Activated CD8-positive, alpha-beta T cell treated with anti-CD3 and anti-CD28 coated beads for 36 hours (primary cell): ENCODE data around the gene NIPBL. TPM values are rescaled to one million over a fixed set of nuclear protein-coding genes. Genes with fewer than 3 reads are reported as not detected.
"Not testable (repeated sequence)": the region's sequence is repeated elsewhere in the genome, so short reads cannot be mapped to it uniquely, and the experiment has no call there.

Experiments used
- ATAC-seq: fragments of 200-7000 bp; cut with Tn5 transposase; one replicate; pipeline ENCODE4 v1.10.0; 2021; ENCODE audit warnings: mild to moderate bottlenecking, moderate library complexity
- CTCF ChIA-PET: fragments of 350-600 bp; sonication (Branson Sonifier 250); formaldehyde crosslinking; loops from one replicate; lab custom pipeline; 2021; ENCODE audit warnings: antibody characterized with exemption; lab: Charles Lee
- POLR2A ChIA-PET: fragments of 350-600 bp; sonication (Branson Sonifier 250); formaldehyde crosslinking; loops from one replicate; lab custom pipeline; 2021; ENCODE audit warnings: antibody characterized with exemption; lab: Charles Lee
- DNase-seq: peaks from one replicate; pipeline ENCODE4 v3.0.0-alpha.2; 2020
- H3K27ac Mint-ChIP-seq: one replicate; pipeline ENCODE4 v1.8.0; 2021; ENCODE audit warnings: mild to moderate bottlenecking, mixed read lengths
- H3K27me3 Mint-ChIP-seq: one replicate; pipeline ENCODE4 v1.8.0; 2021; ENCODE audit warnings: mixed read lengths
- H3K36me3 Mint-ChIP-seq: one replicate; pipeline ENCODE4 v1.8.0; 2021; ENCODE audit warnings: low read depth, mixed read lengths
- H3K4me1 Mint-ChIP-seq: one replicate; pipeline ENCODE4 v1.8.0; 2021; ENCODE audit warnings: low read depth, mixed read lengths
- H3K4me3 Mint-ChIP-seq: one replicate; pipeline ENCODE4 v1.8.0; 2021; ENCODE audit warnings: mild to moderate bottlenecking, moderate library complexity, mixed read lengths
- H3K9me3 Mint-ChIP-seq: one replicate; pipeline ENCODE4 v1.8.0; 2021; ENCODE audit warnings: mixed read lengths
- intact Hi-C: fragments of 100-400 bp; cut with micrococcal nuclease; formaldehyde crosslinking; loops from one replicate; pipeline ENCODE4 v1.10.0; 2022
- total RNA-seq, 2 experiments: library from RNA; stranded (reverse); gene quantifications; one replicate each; pipeline ENCODE4 v1.2.3, GENCODE V29; 2021
- TF ChIP-seq, protein P1 (sequence below): fragments of 200-600 bp; IDR thresholded peaks from one replicate; pipeline ENCODE4 v1.8.0; 2022; ENCODE audit warnings: antibody characterized with exemption, mild to moderate bottlenecking

Gene NIPBL
- total RNA-seq, 2 experiments from 2014 or later = 39.6 to 40.2 TPM

DNA sequence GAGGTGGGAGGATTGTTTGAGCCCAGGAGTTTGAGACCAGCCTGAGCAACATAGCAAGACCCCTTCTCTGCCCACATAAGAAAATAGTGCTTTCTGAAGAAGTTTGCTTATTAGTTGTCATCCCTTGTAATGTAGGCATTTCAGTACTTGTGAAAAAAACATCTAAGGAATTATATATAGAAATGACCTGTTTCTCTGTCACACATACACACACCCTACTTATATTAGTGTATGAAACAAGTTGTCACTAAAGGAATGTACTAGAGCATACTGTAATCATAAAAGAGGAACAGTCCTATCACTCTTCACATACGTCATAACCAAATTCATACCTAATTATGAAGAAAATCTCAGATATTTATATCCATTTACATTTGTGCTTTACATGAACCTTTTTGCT, 122.0 kb downstream of the NIPBL start:
- ChIA-PET POLR2A (no interaction called here), CTCF (no interaction called here)
- Mint-ChIP-seq H3K27ac (peak overlapping the region; percentile 17), H3K27me3 (no peaks in the 10 kb centered on the region), H3K9me3 (no peaks in the 10 kb centered on the region), H3K4me3 (no peak overlapping the region), H3K4me1 (peaks cover 4% of the 10 kb centered on the region), H3K36me3 (peaks cover 16% of the 10 kb centered on the region)
- intact Hi-C loops = no loop called here
- TF ChIP-seq, protein P1, sequence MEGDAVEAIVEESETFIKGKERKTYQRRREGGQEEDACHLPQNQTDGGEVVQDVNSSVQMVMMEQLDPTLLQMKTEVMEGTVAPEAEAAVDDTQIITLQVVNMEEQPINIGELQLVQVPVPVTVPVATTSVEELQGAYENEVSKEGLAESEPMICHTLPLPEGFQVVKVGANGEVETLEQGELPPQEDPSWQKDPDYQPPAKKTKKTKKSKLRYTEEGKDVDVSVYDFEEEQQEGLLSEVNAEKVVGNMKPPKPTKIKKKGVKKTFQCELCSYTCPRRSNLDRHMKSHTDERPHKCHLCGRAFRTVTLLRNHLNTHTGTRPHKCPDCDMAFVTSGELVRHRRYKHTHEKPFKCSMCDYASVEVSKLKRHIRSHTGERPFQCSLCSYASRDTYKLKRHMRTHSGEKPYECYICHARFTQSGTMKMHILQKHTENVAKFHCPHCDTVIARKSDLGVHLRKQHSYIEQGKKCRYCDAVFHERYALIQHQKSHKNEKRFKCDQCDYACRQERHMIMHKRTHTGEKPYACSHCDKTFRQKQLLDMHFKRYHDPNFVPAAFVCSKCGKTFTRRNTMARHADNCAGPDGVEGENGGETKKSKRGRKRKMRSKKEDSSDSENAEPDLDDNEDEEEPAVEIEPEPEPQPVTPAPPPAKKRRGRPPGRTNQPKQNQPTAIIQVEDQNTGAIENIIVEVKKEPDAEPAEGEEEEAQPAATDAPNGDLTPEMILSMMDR = no peak
- DNase-seq (no peak), ATAC-seq (peak; percentile 42)

DNA sequence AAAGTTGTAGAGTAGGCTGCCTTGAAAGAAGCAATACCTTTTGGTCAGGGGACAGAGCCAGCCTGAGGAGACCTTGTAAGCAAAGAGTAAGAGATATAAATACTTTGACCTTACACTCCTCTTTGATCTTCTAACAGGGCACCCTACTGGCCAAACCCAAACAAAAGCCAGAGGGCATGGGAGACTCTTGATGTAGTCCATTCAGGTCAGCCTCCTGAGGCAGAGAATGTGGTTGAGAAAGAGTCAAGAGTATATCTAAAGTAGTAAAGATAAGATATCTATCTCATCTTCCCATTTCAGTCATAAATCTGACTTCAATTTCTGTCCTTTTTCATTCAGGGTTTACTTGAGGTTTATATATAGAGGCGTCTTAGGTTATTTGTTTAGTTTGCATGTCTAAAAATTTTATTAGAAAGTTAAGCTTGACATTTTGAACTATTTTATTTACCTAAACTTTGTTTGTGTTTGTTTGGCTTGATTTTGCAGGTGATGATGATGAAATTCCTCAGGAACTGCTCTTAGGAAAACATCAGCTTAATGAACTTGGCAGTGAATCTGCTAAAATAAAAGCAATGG, 125.7 kb downstream of the NIPBL start:
- ATAC-seq (no peak), DNase-seq (no peak)
- Mint-ChIP-seq H3K27me3 (no peaks in the 10 kb centered on the region), H3K27ac (no peak overlapping the region), H3K36me3 (peaks cover 10% of the 10 kb centered on the region), H3K4me3 (no peak overlapping the region), H3K9me3 (no peaks in the 10 kb centered on the region), H3K4me1 (peaks cover 4% of the 10 kb centered on the region)
- intact Hi-C loops = no loop called here
- CTCF ChIA-PET = interaction anchor here (1.2 to 1.6 kb wide), 2 partner anchors 262 to 273 kb away, joined by 3 to 6 read pairs; no protein-coding TSS in a partner anchor
- POLR2A ChIA-PET = no interaction called here
- TF ChIP-seq, protein P1 = no peak

DNA sequence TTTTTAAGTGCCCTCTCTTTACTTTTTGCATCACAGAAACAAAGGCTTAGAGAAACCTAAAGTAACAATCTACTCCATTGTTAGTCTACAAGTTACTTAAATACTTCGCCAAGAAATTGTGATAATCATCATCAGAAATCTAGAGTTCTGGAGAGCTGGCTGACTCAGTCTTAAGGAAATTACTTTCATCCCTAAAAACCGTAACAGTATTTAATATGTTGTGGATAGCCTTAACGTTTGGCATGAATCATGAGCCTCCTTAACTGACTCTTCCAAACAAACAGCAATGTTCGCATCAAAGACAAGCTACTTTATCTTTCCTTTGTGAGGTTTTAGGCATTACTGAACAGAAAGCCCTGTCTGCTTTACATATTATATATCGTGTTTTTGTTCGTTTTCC, 128.7 kb downstream of the NIPBL start:
- no peaks in the 10 kb centered on the region for H3K4me1 Mint-ChIP-seq
- no peaks in the 10 kb centered on the region for H3K9me3 Mint-ChIP-seq
- ChIA-PET CTCF (interaction anchor here (0.6 to 2.3 kb wide), 18 partner anchors 8 to 355 kb away, joined by 3 to 9 read pairs (median 4); no protein-coding TSS in a partner anchor), POLR2A (no interaction called here)
- H3K4me3 Mint-ChIP-seq = no peak overlapping the region
- intact Hi-C loops = loop anchor here (5.0 kb wide), 1 partner anchor 268 kb away; no protein-coding TSS in a partner anchor
- H3K27me3 Mint-ChIP-seq = no peaks in the 10 kb centered on the region
- no peak overlapping the region for H3K27ac Mint-ChIP-seq
- TF ChIP-seq, protein P1 = no peak
- peaks cover 8% of the 10 kb centered on the region for H3K36me3 Mint-ChIP-seq
- DNase-seq (no peak), ATAC-seq (no peak)

DNA sequence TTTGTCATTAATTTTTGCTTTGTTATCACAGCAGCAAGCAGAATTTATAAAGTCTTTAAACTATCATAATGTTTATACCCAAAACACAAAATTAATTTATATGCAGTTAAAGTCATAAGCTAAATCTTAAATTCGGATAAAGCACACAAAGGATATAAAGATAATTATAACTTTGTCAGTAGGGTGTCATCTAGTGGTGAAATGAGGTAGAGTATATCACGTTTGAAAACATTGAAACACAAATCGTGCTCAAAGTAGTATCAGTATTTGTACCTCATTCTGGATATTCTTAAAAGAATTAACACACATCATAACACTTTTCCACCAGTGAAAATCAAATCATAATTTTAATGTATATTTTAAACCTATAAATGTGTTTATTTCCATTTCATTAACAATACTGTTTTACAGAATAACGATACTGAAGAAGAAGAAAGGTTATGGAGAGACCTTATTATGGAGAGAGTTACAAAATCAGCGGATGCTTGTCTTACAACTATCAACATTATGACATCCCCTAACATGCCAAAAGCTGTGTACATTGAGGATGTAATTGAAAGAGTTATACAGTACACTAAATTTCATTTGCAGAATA, 129.5 kb downstream of the NIPBL start:
- TF ChIP-seq, protein P1 = peak; percentile 67
- Mint-ChIP-seq H3K36me3 (peaks cover 7% of the 10 kb centered on the region), H3K27ac (no peak overlapping the region), H3K4me3 (no peak overlapping the region), H3K9me3 (no peaks in the 10 kb centered on the region), H3K27me3 (no peaks in the 10 kb centered on the region), H3K4me1 (no peaks in the 10 kb centered on the region)
- DNase-seq (no peak), ATAC-seq (peak; percentile 45)
- POLR2A ChIA-PET = no interaction called here
- intact Hi-C loops = loop anchor here (5.0 kb wide), 1 partner anchor 269 kb away; no protein-coding TSS in a partner anchor
- CTCF ChIA-PET = interaction anchor here (0.6 to 2.3 kb wide), 19 partner anchors 9 to 355 kb away, joined by 3 to 9 read pairs (median 4); partner anchors contain the start of gene NIPBL

DNA sequence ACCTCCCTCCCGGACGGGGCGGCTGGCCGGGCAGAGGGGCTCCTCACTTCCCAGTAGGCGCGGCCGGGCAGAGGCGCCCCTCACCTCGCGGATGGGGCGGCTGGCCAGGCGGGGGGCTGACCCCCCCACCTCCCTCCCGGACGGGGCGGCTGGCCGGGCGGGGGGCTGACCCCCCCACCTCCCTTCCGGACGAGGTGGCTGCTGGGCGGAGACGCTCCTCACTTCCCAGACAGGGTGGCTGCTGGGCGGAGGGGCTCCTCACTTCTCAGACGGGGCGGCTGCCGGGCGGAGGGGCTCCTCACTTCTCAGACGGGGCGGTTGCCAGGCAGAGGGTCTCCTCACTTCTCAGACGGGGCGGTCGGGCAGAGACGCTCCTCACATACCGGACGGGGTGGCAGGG, 136.6 kb downstream of the NIPBL start:
- H3K9me3 Mint-ChIP-seq, H3K27me3 Mint-ChIP-seq, H3K27ac Mint-ChIP-seq, intact Hi-C loops, POLR2A ChIA-PET, CTCF ChIA-PET, DNase-seq, H3K4me1 Mint-ChIP-seq, ATAC-seq, H3K4me3 Mint-ChIP-seq: not testable (repeated sequence)
- peaks cover 13% of the 10 kb centered on the region for H3K36me3 Mint-ChIP-seq
